AG09309 (cell line): ENCODE data around the gene PRDM16.

Experiments
- DNase-seq: peaks from one replicate; pipeline ENCODE4 v3.0.0-alpha.2; 2010; ENCODE audit warnings: low read depth
- H3K4me3 ChIP-seq: 2 replicates; pipeline ENCODE4 v1.5.1; 2011; ENCODE audit warnings: mild to moderate bottlenecking, low read depth, low read length, moderate library complexity; ENCODE audit not compliant: control insufficient read depth
- CTCF ChIP-seq: IDR thresholded peaks from 2 replicates; pipeline ENCODE4 v1.5.1; 2011; ENCODE audit warnings: mild to moderate bottlenecking, low read depth, low read length, inconsistent platforms; ENCODE audit not compliant: insufficient read depth, control insufficient read depth; ENCODE audit errors: missing control alignments

The PRDM16 gene

GRCh38 chr1:3216015-3216391 is 147.0 kb downstream of the PRDM16 start:
- DNase-seq = no peak
- no peak for TF ChIP-seq CTCF
- no peak overlapping the region for H3K4me3 ChIP-seq

GRCh38 chr1:3217181-3217641 is 148.2 kb downstream of the PRDM16 start:
- TF ChIP-seq CTCF = no peak
- no peak overlapping the region for H3K4me3 ChIP-seq
- DNase-seq = no peak

GRCh38 chr1:3217979-3218679 is 149.1 kb downstream of the PRDM16 start:
- no peak overlapping the region for H3K4me3 ChIP-seq
- DNase-seq = no peak
- no peak for TF ChIP-seq CTCF

GRCh38 chr1:3219005-3219790 is 150.2 kb downstream of the PRDM16 start:
- no peak overlapping the region for H3K4me3 ChIP-seq
- TF ChIP-seq CTCF = no peak
- peak; percentile 23 for DNase-seq

- TF ChIP-seq CTCF = no peak
- H3K4me3 ChIP-seq = no peak overlapping the region
- DNase-seq = no peak
These were observed 150.9 kb downstream of the PRDM16 start for GRCh38 chr1:3219791-3220467.

- no peak for DNase-seq
- no peak for TF ChIP-seq CTCF
- no peak overlapping the region for H3K4me3 ChIP-seq
These were observed 152.4 kb downstream of the PRDM16 start for GRCh38 chr1:3221112-3222041.
